Vagina (tissue), 2 donors: ENCODE data around the gene ITPKB.

Experiments used
- POLR2A ChIP-seq, 2 donors: fragments of 450-650 bp; IDR thresholded peaks; one replicate each; pipeline ENCODE4 v1.6.1; 2017; ENCODE audit warnings: antibody characterized with exemption in 2 of 2, mild to moderate bottlenecking in 2 of 2, moderate library complexity in 2 of 2
- POLR2AphosphoS5 ChIP-seq, 2 donors: sonication (generic); formaldehyde crosslinking; IDR thresholded peaks; one replicate each; pipeline ENCODE4 v1.9.0; 2017; ENCODE audit warnings: antibody characterized with exemption in 2 of 2, mild to moderate bottlenecking in 2 of 2, low read depth in 1 of 2; ENCODE audit not compliant: insufficient read depth in 1 of 2
- TF ChIP-seq, protein P1 (sequence below), 3 experiments: fragments of 450-650 bp in 2 of 3; fragments of 200-600 bp in 1 of 3; sonication (generic) in 1 of 3; IDR thresholded peaks; one replicate each; pipeline ENCODE4 v1.5.1; 2017 to 2019; ENCODE audit warnings: antibody characterized with exemption in 3 of 3, mild to moderate bottlenecking in 2 of 3, moderate library complexity in 2 of 3

- TF ChIP-seq, protein P1, sequence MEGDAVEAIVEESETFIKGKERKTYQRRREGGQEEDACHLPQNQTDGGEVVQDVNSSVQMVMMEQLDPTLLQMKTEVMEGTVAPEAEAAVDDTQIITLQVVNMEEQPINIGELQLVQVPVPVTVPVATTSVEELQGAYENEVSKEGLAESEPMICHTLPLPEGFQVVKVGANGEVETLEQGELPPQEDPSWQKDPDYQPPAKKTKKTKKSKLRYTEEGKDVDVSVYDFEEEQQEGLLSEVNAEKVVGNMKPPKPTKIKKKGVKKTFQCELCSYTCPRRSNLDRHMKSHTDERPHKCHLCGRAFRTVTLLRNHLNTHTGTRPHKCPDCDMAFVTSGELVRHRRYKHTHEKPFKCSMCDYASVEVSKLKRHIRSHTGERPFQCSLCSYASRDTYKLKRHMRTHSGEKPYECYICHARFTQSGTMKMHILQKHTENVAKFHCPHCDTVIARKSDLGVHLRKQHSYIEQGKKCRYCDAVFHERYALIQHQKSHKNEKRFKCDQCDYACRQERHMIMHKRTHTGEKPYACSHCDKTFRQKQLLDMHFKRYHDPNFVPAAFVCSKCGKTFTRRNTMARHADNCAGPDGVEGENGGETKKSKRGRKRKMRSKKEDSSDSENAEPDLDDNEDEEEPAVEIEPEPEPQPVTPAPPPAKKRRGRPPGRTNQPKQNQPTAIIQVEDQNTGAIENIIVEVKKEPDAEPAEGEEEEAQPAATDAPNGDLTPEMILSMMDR (IDR thresholded peaks at IDR 0.05) = no peak
- TF ChIP-seq POLR2AphosphoS5 (IDR thresholded peaks at IDR 0.05; ENCODE audit: insufficient read depth in 1 of 2, low read depth in 1 of 2) = no peak
- TF ChIP-seq POLR2A (IDR thresholded peaks at IDR 0.05) = no peak
These were observed 6.2 kb downstream of the ITPKB start for GRCh38 chr1:226732856-226733291.
